GDM1 (cell line): Measurements from ENCODE around the gene PPP4R1.
A peak's percentile ranks its signal among the peaks of the same experiment; 100 is the strongest.
"Not testable (repeated sequence)": the region's sequence is repeated elsewhere in the genome, so short reads cannot be mapped to it uniquely, and the experiment has no call there.

Experiments
- DNase-seq: peaks from one replicate; lab custom pipeline; 2025; lab: John Stamatoyannopoulos, UW

Gene PPP4R1

GRCh38 chr18:9614401-9615279 is at the start of gene PPP4R1:
TSS of gene PPP4R1 (minus strand) at chr18:9614559. CDS start at chr18:9614484, 75 bp downstream.
- DNase-seq, result peak; percentile 77

- no peak for DNase-seq
These were observed 49.0 kb upstream of the PPP4R1 start for GRCh38 chr18:9663377-9663776.

- no peak for DNase-seq
These were observed 47.2 kb upstream of the PPP4R1 start for GRCh38 chr18:9661564-9661963.

GRCh38 chr18:9659499-9660375 is 45.4 kb upstream of the PPP4R1 start:
- no peak for DNase-seq

- no peak for DNase-seq
These were observed 43.8 kb upstream of the PPP4R1 start for GRCh38 chr18:9658087-9658641.

- DNase-seq, result no peak
These were observed 40.9 kb upstream of the PPP4R1 start for GRCh38 chr18:9655232-9655767.

- DNase-seq, result no peak
These were observed 39.0 kb upstream of the PPP4R1 start for GRCh38 chr18:9653390-9653789.

- no peak for DNase-seq
These were observed 34.8 kb upstream of the PPP4R1 start for GRCh38 chr18:9649164-9649540.

- no peak for DNase-seq
These were observed 34.2 kb upstream of the PPP4R1 start for GRCh38 chr18:9648431-9649163.

- DNase-seq, result no peak
These were observed 33.4 kb upstream of the PPP4R1 start for GRCh38 chr18:9647496-9648323.

GRCh38 chr18:9643549-9643948 is 29.2 kb upstream of the PPP4R1 start:
- DNase-seq, result no peak

GRCh38 chr18:9642799-9643462 is 28.6 kb upstream of the PPP4R1 start:
- DNase-seq, result no peak

- DNase-seq, result not testable (repeated sequence)
These were observed 26.7 kb upstream of the PPP4R1 start for GRCh38 chr18:9641081-9641480.

GRCh38 chr18:9638886-9639285 is 24.5 kb upstream of the PPP4R1 start:
- no peak for DNase-seq

- no peak for DNase-seq
These were observed 22.8 kb upstream of the PPP4R1 start for GRCh38 chr18:9637036-9637767.

- no peak for DNase-seq
These were observed 20.5 kb upstream of the PPP4R1 start for GRCh38 chr18:9634856-9635255.

GRCh38 chr18:9631814-9632496 is 17.6 kb upstream of the PPP4R1 start:
- DNase-seq, result no peak

- DNase-seq, result no peak
These were observed 16.1 kb upstream of the PPP4R1 start for GRCh38 chr18:9630444-9630843.

GRCh38 chr18:9629709-9630108 is 15.3 kb upstream of the PPP4R1 start:
- DNase-seq, result no peak
